ENCODE results near the gene ZNF776. TPM values are rescaled to one million over a fixed set of nuclear protein-coding genes. Genes with fewer than 3 reads are reported as not detected.
"Not testable (repeated sequence)": the region's sequence is repeated elsewhere in the genome, so short reads cannot be mapped to it uniquely, and the experiment has no call there.

Gene ZNF776
- 8.3 and 13.6 TPM in 2 replicates for total RNA-seq

- peak; percentile 72 for DNase-seq (ENCODE audit: extremely low read depth, low read depth, low spot score)
Measured at GRCh38 chr19:57746580-57747471, at the start of gene ZNF776. ZNF776 (plus strand) TSS chr19:57746815; CDS start chr19:57747059, 244 bp downstream.

GRCh38 chr19:57701625-57702024 is 45.0 kb upstream of the ZNF776 start:
- no peak for DNase-seq (ENCODE audit: extremely low read depth, low read depth, low spot score)

GRCh38 chr19:57706346-57706745 is 40.3 kb upstream of the ZNF776 start:
- DNase-seq (ENCODE audit: extremely low read depth, low read depth, low spot score) = no peak

- DNase-seq (ENCODE audit: extremely low read depth, low read depth, low spot score) = peak; percentile 33
Measured at GRCh38 chr19:57708641-57709361, 37.8 kb upstream of the ZNF776 start, which contains the start of gene ZNF154. ZNF154 (minus strand) TSS chr19:57709204; CDS start chr19:57708971, 233 bp downstream.

- no peak for DNase-seq (ENCODE audit: extremely low read depth, low read depth, low spot score)
Measured at GRCh38 chr19:57709616-57710015, 37.0 kb upstream of the ZNF776 start.

GRCh38 chr19:57712222-57712621 is 34.4 kb upstream of the ZNF776 start:
- DNase-seq (ENCODE audit: extremely low read depth, low read depth, low spot score) = no peak

GRCh38 chr19:57719424-57719823 is 27.2 kb upstream of the ZNF776 start:
- no peak for DNase-seq (ENCODE audit: extremely low read depth, low read depth, low spot score)

- DNase-seq (ENCODE audit: extremely low read depth, low read depth, low spot score) = no peak
Measured at GRCh38 chr19:57719901-57720519, 26.6 kb upstream of the ZNF776 start.

GRCh38 chr19:57720878-57721277 is 25.7 kb upstream of the ZNF776 start:
- DNase-seq (ENCODE audit: extremely low read depth, low read depth, low spot score) = no peak

- not testable (repeated sequence) for DNase-seq (ENCODE audit: extremely low read depth, low read depth, low spot score)
Measured at GRCh38 chr19:57738320-57738719, 8.3 kb upstream of the ZNF776 start.

GRCh38 chr19:57738770-57739169 is 7.8 kb upstream of the ZNF776 start:
- not testable (repeated sequence) for DNase-seq (ENCODE audit: extremely low read depth, low read depth, low spot score)

GRCh38 chr19:57747472-57747807 is 825 bp downstream of the ZNF776 start:
- DNase-seq (ENCODE audit: extremely low read depth, low read depth, low spot score) = no peak

GRCh38 chr19:57748029-57748428 is 1.4 kb downstream of the ZNF776 start:
- no peak for DNase-seq (ENCODE audit: extremely low read depth, low read depth, low spot score)

GRCh38 chr19:57754091-57754673 is 7.6 kb downstream of the ZNF776 start:
- DNase-seq (ENCODE audit: extremely low read depth, low read depth, low spot score) = no peak

GRCh38 chr19:57755031-57755430 is 8.4 kb downstream of the ZNF776 start:
- no peak for DNase-seq (ENCODE audit: extremely low read depth, low read depth, low spot score)

- DNase-seq (ENCODE audit: extremely low read depth, low read depth, low spot score) = no peak
Measured at GRCh38 chr19:57757941-57758340, 11.3 kb downstream of the ZNF776 start.

- no peak for DNase-seq (ENCODE audit: extremely low read depth, low read depth, low spot score)
Measured at GRCh38 chr19:57759096-57759495, 12.5 kb downstream of the ZNF776 start.

- peak; percentile 68 for DNase-seq (ENCODE audit: extremely low read depth, low read depth, low spot score)
Measured at GRCh38 chr19:57769345-57770131, 22.9 kb downstream of the ZNF776 start, which contains the start of gene ZNF586. ZNF586 (plus strand) TSS chr19:57769676; CDS start chr19:57769843, 167 bp downstream.

- DNase-seq (ENCODE audit: extremely low read depth, low read depth, low spot score) = no peak
Measured at GRCh38 chr19:57771417-57771816, 24.8 kb downstream of the ZNF776 start.

- DNase-seq (ENCODE audit: extremely low read depth, low read depth, low spot score) = no peak
Measured at GRCh38 chr19:57773488-57773887, 26.9 kb downstream of the ZNF776 start.

Data from glomerular endothelial cell (primary cell).